Motor neuron (in vitro differentiated cells): ENCODE results near the gene TTC7B. TPM values are rescaled to one million over a fixed set of nuclear protein-coding genes. Genes with fewer than 3 reads are reported as not detected.

Source experiments
- ATAC-seq, 8 experiments: fragments of 200-7000 bp; cut with Tn5 transposase; replicated peaks in 6 of 8; 2 replicates each; pipeline ENCODE4 v1.8.0; 2021; ENCODE audit warnings: mild to moderate bottlenecking in 8 of 8, moderate library complexity in 8 of 8
- H3K27ac ChIP-seq, 2 donors: fragments of 250-450 bp; sonication (Bioruptor Pico); 2 replicates each; pipeline ENCODE4 v1.9.0; 2021; ENCODE audit warnings: antibody characterized with exemption in 2 of 2, mild to moderate bottlenecking in 2 of 2, moderate library complexity in 1 of 2
- H3K4me1 ChIP-seq, 2 donors: fragments of 250-450 bp; sonication (Bioruptor Pico); replicated peaks in 1 of 2; 2 replicates each; pipeline ENCODE4 v1.6.1; 2021; ENCODE audit warnings: antibody characterized with exemption in 2 of 2, mild to moderate bottlenecking in 2 of 2, moderate library complexity in 1 of 2
- H3K4me3 ChIP-seq, 5 donors: fragments of 250-450 bp; sonication (Bioruptor Pico); 2 replicates each; pipeline ENCODE4 v1.9.0; 2021; ENCODE audit warnings: antibody characterized with exemption in 5 of 5, mild to moderate bottlenecking in 5 of 5, moderate library complexity in 4 of 5
- WGBS, 10 experiments: fragments of 450-650 bp; shearing (Covaris generic); methylation state at CpG; one replicate each; pipeline ENCODE4 v1.0.0; 2022; 5-methylcytosine and 5-hydroxymethylcytosine counted together
- in situ Hi-C, 9 experiments: fragments of 400-800 bp; cut with MboI; loops; one replicate each; pipeline ENCODE4 v1.15.0; 2021; ENCODE audit warnings: low sequenced_read_pairs in 9 of 9, low pct_unique_long_range_greater_than_20kb in 2 of 9; ENCODE audit not compliant: unreplicated experiment in 9 of 9
- total RNA-seq, 8 experiments: library from RNA; unstranded; fragments of 300-600 nt; gene quantifications; 2 replicates each; pipeline versions ENCODE4 v1.2.3 to v1.2.4, GENCODE V29; 2022

TTC7B gene
- total RNA-seq, 8 experiments from 2014 or later, result 0.81 to 38.2 (median 22.8) TPM

DNA sequence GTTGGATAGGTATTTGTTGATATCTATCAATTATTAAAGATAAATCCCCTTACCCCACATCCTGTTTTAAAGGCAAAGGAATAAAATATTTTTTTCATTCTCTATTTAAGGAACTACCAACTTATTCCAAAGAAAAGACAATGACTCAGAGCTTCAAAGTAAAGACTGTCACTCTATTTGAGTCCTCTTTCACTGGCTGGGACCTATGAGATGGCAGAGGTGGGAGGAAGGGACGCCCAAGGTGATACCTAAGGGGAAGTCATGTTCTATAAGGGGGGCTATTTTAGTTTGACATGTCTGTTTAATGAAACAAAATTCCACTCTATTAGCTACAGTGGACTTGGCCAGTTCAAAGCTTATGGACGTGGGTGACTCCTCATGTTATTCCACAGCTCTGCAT lies 209.8 kb downstream of the TTC7B start:
- 60 to 100% (median 85%) methylated on average over 1 to 2 of the region's 2 CpGs; no CpG with 5 or more reads in 3 of the 10 experiments for WGBS, 10 experiments
- no peak overlapping the region for H3K4me3 ChIP-seq
- no peak for ATAC-seq
- in situ Hi-C loops, result no loop called here
- H3K27ac ChIP-seq, result no peak overlapping the region
- peaks cover 15 to 24% of the 10 kb centered on the region in 2 donors for H3K4me1 ChIP-seq

DNA sequence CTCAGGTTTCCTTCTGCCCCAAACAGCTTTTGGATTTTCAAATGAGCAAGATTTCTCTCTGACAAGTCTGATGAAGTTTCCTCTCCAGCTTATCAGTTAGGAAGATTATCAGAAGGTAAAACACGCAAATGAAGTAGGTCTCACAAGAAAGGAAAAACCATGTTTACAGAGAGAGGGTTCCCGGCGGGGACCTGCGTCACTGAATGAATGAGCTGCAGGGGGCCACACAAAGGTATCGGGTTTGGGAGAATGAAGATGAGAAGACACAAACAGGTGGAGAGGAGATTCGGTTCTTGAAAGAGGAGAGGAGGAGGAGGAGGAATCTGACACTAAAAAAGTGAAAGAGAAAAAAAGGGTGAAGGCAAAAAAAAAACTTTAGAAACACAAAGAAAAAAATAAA lies 210.8 kb downstream of the TTC7B start:
- Histone ChIP-seq H3K27ac (no peak overlapping the region), H3K4me3 (no peak overlapping the region), H3K4me1 (peaks cover 17 to 24% of the 10 kb centered on the region in 2 donors)
- in situ Hi-C loops, result no loop called here
- WGBS, 10 experiments, result 51 to 93% (median 62%) methylated on average over 2 to 6 of the region's 6 CpGs
- ATAC-seq, result no peak

GRCh38 chr14:90604356-90604755 lies 211.9 kb downstream of the TTC7B start:
- in situ Hi-C loops, result no loop called here
- peak in 5 of 8 experiments; percentile 42 to 57 (median 47) for ATAC-seq
- no peak overlapping the region for H3K27ac ChIP-seq
- no peak overlapping the region for H3K4me3 ChIP-seq
- 0 to 94% (median 37%) methylated on average over 1 to 6 of the region's 6 CpGs; no CpG with 5 or more reads in 1 of the 10 experiments for WGBS, 10 experiments
- peaks cover 28 to 34% of the 10 kb centered on the region in 2 donors for H3K4me1 ChIP-seq

DNA sequence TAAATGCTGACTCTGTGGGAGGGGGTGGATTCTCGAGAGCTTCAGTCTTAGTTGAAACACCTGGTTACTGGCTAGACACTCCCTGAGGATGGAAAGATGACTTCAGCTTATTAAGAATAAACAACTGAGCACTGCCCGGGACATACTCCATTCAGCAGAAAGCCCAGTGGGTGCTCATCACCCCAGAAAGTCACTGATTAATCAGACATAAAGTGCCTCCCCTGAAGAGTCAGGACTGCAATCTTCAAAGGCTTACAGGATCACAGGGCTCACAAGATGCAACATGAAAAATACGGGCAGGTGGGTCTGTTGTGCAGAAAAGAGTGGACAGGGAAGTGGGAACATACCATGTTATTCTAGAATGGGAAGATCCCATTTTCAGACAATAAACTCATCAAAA lies 212.4 kb downstream of the TTC7B start:
- in situ Hi-C loops, result no loop called here
- peak in 1 of 8 experiments; percentile 15 for ATAC-seq
- WGBS, 10 experiments, result 40 to 92% (median 83%) methylated on average over 1 to 3 of the region's 3 CpGs; no CpG with 5 or more reads in 2 of the 10 experiments
- peaks cover 29 to 36% of the 10 kb centered on the region in 2 donors for H3K4me1 ChIP-seq
- H3K27ac ChIP-seq, result no peak overlapping the region
- no peak overlapping the region for H3K4me3 ChIP-seq

- no peak overlapping the region for H3K4me3 ChIP-seq
- ATAC-seq, result no peak
- 67 to 100% (median 90%) methylated on average over 1 of the region's 1 CpG; no CpG with 5 or more reads in 2 of the 10 experiments for WGBS, 10 experiments
- in situ Hi-C loops, result no loop called here
- H3K4me1 ChIP-seq, result peaks cover 29 to 36% of the 10 kb centered on the region in 2 donors
- no peak overlapping the region for H3K27ac ChIP-seq
Measured at GRCh38 chr14:90603336-90603735, 212.9 kb downstream of the TTC7B start.

DNA sequence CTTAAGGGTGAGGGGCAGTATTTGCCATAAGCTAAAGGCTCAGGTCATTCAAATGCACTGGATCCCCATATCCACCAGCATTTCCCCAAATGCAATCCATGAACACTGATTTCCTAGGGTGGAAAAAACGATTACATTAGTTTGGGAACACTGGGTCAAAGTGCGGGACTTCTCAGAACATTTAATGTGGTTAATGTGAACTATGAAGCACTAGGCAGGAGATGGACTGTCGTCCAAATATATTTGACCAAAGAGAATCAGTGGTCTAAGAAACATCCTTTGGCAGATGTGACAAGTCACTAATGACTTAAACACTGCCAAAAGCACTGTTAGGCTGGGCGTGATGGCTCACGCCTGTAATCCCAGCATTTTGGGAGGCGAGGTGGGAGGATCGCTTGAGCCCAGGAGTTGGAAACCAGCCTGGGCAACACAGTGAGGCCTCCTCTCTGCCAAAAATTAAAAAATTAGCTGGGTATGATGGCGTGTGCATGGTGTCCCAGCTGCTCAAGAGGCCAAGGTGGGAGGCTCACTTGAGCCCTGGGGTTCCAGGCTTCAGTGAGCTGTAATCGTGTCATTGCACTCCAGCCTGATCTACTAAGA lies 214.0 kb downstream of the TTC7B start:
- in situ Hi-C loops, result no loop called here
- Histone ChIP-seq H3K27ac (no peak overlapping the region), H3K4me3 (no peak overlapping the region), H3K4me1 (peaks cover 29 to 36% of the 10 kb centered on the region in 2 donors)
- ATAC-seq, result no peak
- 20 to 100% (median 78%) methylated on average over 1 to 7 of the region's 9 CpGs for WGBS, 10 experiments

GRCh38 chr14:90601563-90601962 lies 214.7 kb downstream of the TTC7B start:
- peaks cover 29 to 36% of the 10 kb centered on the region in 2 donors for H3K4me1 ChIP-seq
- peak in 3 of 8 experiments; percentile 68 to 93 (median 86) for ATAC-seq

GRCh38 chr14:90600619-90601018 lies 215.6 kb downstream of the TTC7B start:
- in situ Hi-C loops, result no loop called here
- no peak overlapping the region for H3K27ac ChIP-seq
- ATAC-seq, result peak in 1 of 8 experiments; percentile 6

More at GRCh38 chr14:90601563-90601962, 214.7 kb downstream of the TTC7B start:
- in situ Hi-C loops, result no loop called here
- H3K27ac ChIP-seq, result no peak overlapping the region
- 14 to 100% (median 73%) methylated on average over 1 to 8 of the region's 9 CpGs; no CpG with 5 or more reads in 1 of the 10 experiments for WGBS, 10 experiments
- H3K4me3 ChIP-seq, result no peak overlapping the region

DNA sequence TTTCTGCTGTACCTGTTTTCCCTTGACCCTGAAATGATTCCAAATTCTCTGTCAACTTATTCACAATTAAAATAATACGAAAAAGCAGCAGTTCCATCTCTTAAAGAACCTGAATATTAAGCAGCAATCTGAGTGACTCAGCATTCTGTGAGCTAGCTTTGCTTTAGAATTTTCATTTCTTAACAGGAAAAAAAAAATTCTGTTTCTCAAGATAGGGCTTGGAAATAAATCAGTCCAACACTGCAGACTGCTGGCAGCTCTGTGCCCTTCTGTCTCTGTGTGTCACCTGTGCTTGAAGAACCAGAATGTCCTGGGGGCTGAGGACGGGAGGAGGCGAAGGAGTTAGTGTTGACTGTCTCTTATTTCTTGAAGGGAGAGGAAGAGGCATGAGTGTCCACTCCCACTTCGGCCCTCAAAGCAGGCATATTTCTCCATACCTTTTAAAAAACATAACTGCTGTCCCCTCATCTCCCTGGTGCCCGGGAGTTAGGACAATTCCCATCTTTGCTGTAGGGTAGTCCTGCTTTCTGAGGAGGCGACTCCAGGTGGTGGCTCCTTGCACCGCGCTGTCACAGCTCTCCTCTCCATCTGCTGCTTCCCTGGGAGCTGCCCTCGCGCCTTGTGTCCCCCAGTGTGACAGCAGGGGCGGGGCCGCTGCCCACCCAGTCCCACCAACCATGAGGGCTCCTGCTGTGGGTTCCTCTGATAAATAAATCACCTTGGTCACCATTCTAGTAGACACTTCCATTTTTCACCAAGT lies 216.3 kb downstream of the TTC7B start:
- H3K4me3 ChIP-seq, result no peak overlapping the region
- H3K27ac ChIP-seq, result no peak overlapping the region
- peaks cover 27 to 28% of the 10 kb centered on the region in 2 donors for H3K4me1 ChIP-seq
- WGBS, 10 experiments, result 18 to 100% (median 60%) methylated on average over 1 to 3 of the region's 12 CpGs; no CpG with 5 or more reads in 3 of the 10 experiments
- in situ Hi-C loops, result no loop called here
- peak; percentile 49 to 91 (median 85) for ATAC-seq

More at GRCh38 chr14:90600619-90601018, 215.6 kb downstream of the TTC7B start:
- no peak overlapping the region for H3K4me3 ChIP-seq
- H3K4me1 ChIP-seq, result peaks cover 29 to 34% of the 10 kb centered on the region in 2 donors
- whole genome bisulfite sequencing, 10 experiments, result 83 to 100% (median 96%) methylated on average over 1 to 9 of the region's 12 CpGs; no CpG with 5 or more reads in 6 of the 10 experiments

DNA sequence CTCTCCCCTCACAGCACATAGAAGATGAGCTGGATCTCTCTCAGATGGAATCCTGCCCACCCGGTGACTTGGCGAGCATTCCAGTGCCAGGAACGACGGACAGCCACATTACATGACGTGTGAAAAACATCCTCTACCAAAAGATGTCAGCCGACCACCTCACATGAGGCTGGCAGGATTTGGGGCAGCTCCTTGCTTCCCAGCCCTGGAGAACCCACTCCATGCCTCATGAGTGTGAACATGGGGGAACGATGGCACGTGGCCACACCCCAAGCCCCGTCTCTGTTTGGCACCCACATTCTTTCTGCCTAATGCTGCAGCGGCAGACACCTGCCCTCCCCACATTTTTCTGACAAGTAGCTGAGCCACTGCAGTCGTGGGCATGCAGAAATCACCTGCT lies 216.9 kb downstream of the TTC7B start:
- in situ Hi-C loops, result no loop called here
- H3K27ac ChIP-seq, result no peak overlapping the region
- peak in 5 of 8 experiments; percentile 10 to 38 (median 32) for ATAC-seq

DNA sequence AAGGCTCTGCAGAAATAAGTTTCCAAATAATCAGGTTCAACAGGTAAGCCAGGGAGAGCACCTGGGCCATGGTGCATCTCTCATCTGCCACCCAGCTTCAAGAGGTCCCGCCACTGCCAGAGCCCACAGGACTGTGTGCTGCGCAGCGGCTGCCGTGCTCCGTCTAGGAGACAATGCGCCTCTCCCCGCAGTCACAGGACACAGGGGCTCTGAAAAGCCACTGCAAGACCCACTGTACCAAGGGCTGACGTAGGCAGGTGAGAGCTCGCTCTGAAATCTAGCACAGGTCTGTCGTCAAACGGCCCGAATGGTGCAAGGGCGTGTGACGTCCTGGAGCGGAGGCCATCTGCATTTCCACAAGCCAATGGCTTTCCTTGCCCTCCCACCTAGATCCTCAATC lies 218.3 kb downstream of the TTC7B start:
- no peak for ATAC-seq
- Histone ChIP-seq H3K4me3 (no peak overlapping the region), H3K27ac (no peak overlapping the region), H3K4me1 (peaks cover 15 to 20% of the 10 kb centered on the region in 2 donors)
- 90 to 100% (median 91%) methylated on average over 1 to 7 of the region's 15 CpGs; no CpG with 5 or more reads in 5 of the 10 experiments for WGBS, 10 experiments
- in situ Hi-C loops, result no loop called here

More for the DNA sequence above, 216.9 kb downstream of the TTC7B start:
- WGBS, 10 experiments, result 38 to 100% (median 67%) methylated on average over 1 to 10 of the region's 11 CpGs; no CpG with 5 or more reads in 1 of the 10 experiments
- H3K4me1 ChIP-seq, result peaks cover 22 to 23% of the 10 kb centered on the region in 2 donors
- no peak overlapping the region for H3K4me3 ChIP-seq

- ATAC-seq, result no peak
- in situ Hi-C loops, result no loop called here
- WGBS, 10 experiments, result 59 to 100% (median 82%) methylated on average over 1 to 7 of the region's 8 CpGs; no CpG with 5 or more reads in 1 of the 10 experiments
- Histone ChIP-seq H3K4me3 (no peak overlapping the region), H3K27ac (no peak overlapping the region), H3K4me1 (peaks cover 15 to 20% of the 10 kb centered on the region in 2 donors)
Measured at GRCh38 chr14:90596733-90597132, 219.5 kb downstream of the TTC7B start.
